H9 (cell line): ENCODE data around the gene STAT3. TPM values are rescaled to one million over a fixed set of nuclear protein-coding genes. Genes with fewer than 3 reads are reported as not detected.

Experiments
- DNase-seq: peaks from one replicate; pipeline ENCODE4 v3.0.0-alpha.2; 2017
- H2AFZ ChIP-seq: one replicate; pipeline ENCODE4 v1.6.1; 2013; ENCODE audit warnings: mild to moderate bottlenecking, low read length, control low read depth, moderate library complexity
- H2AK5ac ChIP-seq: 2 replicates; pipeline ENCODE4 v1.6.1; 2013; ENCODE audit warnings: low read length, control low read depth, mixed read lengths; ENCODE audit not compliant: insufficient read length
- H2BK120ac ChIP-seq: one replicate; pipeline ENCODE4 v1.6.1; 2013; ENCODE audit warnings: low read depth, mild to moderate bottlenecking, low read length, control low read depth, inconsistent platforms; ENCODE audit not compliant: poor library complexity, severe bottlenecking
- H2BK12ac ChIP-seq: 2 replicates; pipeline ENCODE4 v1.6.1; 2013; ENCODE audit warnings: low read length, control low read depth, mixed read lengths, low read depth; ENCODE audit not compliant: insufficient read length
- H2BK15ac ChIP-seq: 2 replicates; pipeline ENCODE4 v1.6.1; 2013; ENCODE audit warnings: low read depth, low read length, control low read depth
- H2BK20ac ChIP-seq: one replicate; pipeline ENCODE4 v1.6.1; 2013; ENCODE audit warnings: low read depth, mild to moderate bottlenecking, low read length, control low read depth, inconsistent platforms; ENCODE audit not compliant: poor library complexity, severe bottlenecking
- H2BK5ac ChIP-seq: 2 replicates; pipeline ENCODE4 v1.6.1; 2013; ENCODE audit warnings: low read length, control low read depth, mixed read lengths; ENCODE audit not compliant: insufficient read length
- H3K14ac ChIP-seq: 2 replicates; pipeline ENCODE4 v1.6.1; 2013; ENCODE audit warnings: low read length, control low read depth; ENCODE audit not compliant: insufficient read depth
- H3K18ac ChIP-seq: 2 replicates; pipeline ENCODE4 v1.6.1; 2013; ENCODE audit warnings: low read depth, mild to moderate bottlenecking, mixed read lengths, low read length, control low read depth; ENCODE audit not compliant: insufficient read length
- H3K23ac ChIP-seq: 2 replicates; pipeline ENCODE4 v1.6.1; 2013; ENCODE audit warnings: low read length, control low read depth, mixed read lengths, low read depth; ENCODE audit not compliant: insufficient read length
- H3K23me2 ChIP-seq: 2 replicates; pipeline ENCODE4 v1.6.1; 2013; ENCODE audit warnings: low read depth, mild to moderate bottlenecking, mixed read lengths, low read length, control low read depth; ENCODE audit not compliant: insufficient read length, poor library complexity, severe bottlenecking
- H3K27ac ChIP-seq: 2 replicates; pipeline ENCODE4 v1.5.1; 2013; ENCODE audit warnings: low read length, control low read depth, mixed read lengths, low read depth; ENCODE audit not compliant: insufficient read length
- H3K27me3 ChIP-seq: 2 replicates; pipeline ENCODE4 v1.6.1; 2013; ENCODE audit warnings: low read length, control low read depth, inconsistent platforms; ENCODE audit not compliant: insufficient read depth
- H3K4ac ChIP-seq: 2 replicates; pipeline ENCODE4 v1.6.1; 2013; ENCODE audit warnings: low read depth, mild to moderate bottlenecking, control low read depth, inconsistent platforms, low read length, moderate library complexity
- H3K4me1 ChIP-seq: 2 replicates; pipeline ENCODE4 v1.6.1; 2013; ENCODE audit warnings: low read length, control low read depth, inconsistent platforms; ENCODE audit not compliant: insufficient read depth
- H3K4me2 ChIP-seq: 2 replicates; pipeline ENCODE4 v1.6.1; 2013; ENCODE audit warnings: low read length, control low read depth, mixed read lengths; ENCODE audit not compliant: insufficient read length, insufficient read depth
- H3K56ac ChIP-seq: 2 replicates; pipeline ENCODE4 v1.6.1; 2013; ENCODE audit warnings: low read depth, mild to moderate bottlenecking, mixed read lengths, low read length, control low read depth; ENCODE audit not compliant: insufficient read length
- H3K79me1 ChIP-seq: 2 replicates; pipeline ENCODE4 v1.6.1; 2013; ENCODE audit warnings: low read depth, mild to moderate bottlenecking, moderate library complexity, low read length, control low read depth, inconsistent platforms; ENCODE audit not compliant: insufficient read depth, poor library complexity, severe bottlenecking
- H3K79me2 ChIP-seq: 2 replicates; pipeline ENCODE4 v1.6.1; 2013; ENCODE audit warnings: low read length, control low read depth, inconsistent platforms; ENCODE audit not compliant: insufficient read depth
- H3K9ac ChIP-seq: 2 replicates; pipeline ENCODE4 v1.6.1; 2013; ENCODE audit warnings: low read length, control low read depth, mixed read lengths; ENCODE audit not compliant: insufficient read length; ENCODE audit errors: extremely low read depth
- H3K9me3 ChIP-seq: one replicate; pipeline ENCODE4 v1.6.1; 2013; ENCODE audit warnings: low read depth, low read length, inconsistent platforms; ENCODE audit not compliant: control insufficient read depth
- H3T11ph ChIP-seq: one replicate; pipeline ENCODE4 v1.6.1; 2013; ENCODE audit warnings: mild to moderate bottlenecking, low read length, control low read depth, inconsistent platforms
- H4K20me1 ChIP-seq: one replicate; pipeline ENCODE4 v1.6.1; 2013; ENCODE audit not compliant: control insufficient read depth, insufficient read length, insufficient read depth
- H4K5ac ChIP-seq: 2 replicates; pipeline ENCODE4 v1.6.1; 2013; ENCODE audit warnings: low read depth, mild to moderate bottlenecking, mixed read lengths, low read length, control low read depth; ENCODE audit not compliant: insufficient read length
- H4K8ac ChIP-seq: replicated peaks from 2 replicates; pipeline ENCODE4 v1.6.1; 2013; ENCODE audit warnings: low read length, control low read depth, mixed read lengths, low read depth; ENCODE audit not compliant: insufficient read length
- H4K91ac ChIP-seq: 2 replicates; pipeline ENCODE4 v1.6.1; 2013; ENCODE audit warnings: low read depth, mild to moderate bottlenecking, moderate library complexity, mixed read lengths, low read length, control low read depth; ENCODE audit not compliant: insufficient read length
- H3K27ac Mint-ChIP-seq, 3 experiments: 2 replicates in 2 of 3; 3 replicates in 1 of 3; pipeline ENCODE4 v1.8.0; 2020 to 2021; ENCODE audit warnings: mixed read lengths in 3 of 3, mild to moderate bottlenecking in 1 of 3, moderate library complexity in 1 of 3
- H3K27me3 Mint-ChIP-seq: 2 replicates; pipeline ENCODE4 v1.8.0; 2021; ENCODE audit warnings: low read depth, mild to moderate bottlenecking, moderate library complexity, mixed read lengths
- H3K36me3 Mint-ChIP-seq, 3 experiments: 2 replicates in 2 of 3; 3 replicates in 1 of 3; pipeline ENCODE4 v1.8.0; 2020 to 2021; ENCODE audit warnings: low read depth in 3 of 3, mixed read lengths in 3 of 3; ENCODE audit not compliant: insufficient read depth in 1 of 3
- H3K4me1 Mint-ChIP-seq, 2 experiments: 2 replicates each; pipeline ENCODE4 v1.8.0; 2020; ENCODE audit warnings: mixed read lengths in 2 of 2
- H3K4me3 Mint-ChIP-seq, 2 experiments: 2 replicates in 1 of 2; 3 replicates in 1 of 2; pipeline ENCODE4 v1.8.0; 2020 to 2021; ENCODE audit warnings: mild to moderate bottlenecking in 2 of 2, mixed read lengths in 2 of 2, moderate library complexity in 1 of 2
- H3K9me3 Mint-ChIP-seq, 2 experiments: 2 replicates in 1 of 2; 3 replicates in 1 of 2; pipeline ENCODE4 v1.8.0; 2020; ENCODE audit warnings: mild to moderate bottlenecking in 2 of 2, mixed read lengths in 2 of 2, moderate library complexity in 1 of 2
- CTCF ChIP-seq: fragments of 200-600 bp; sonication (generic); conservative IDR thresholded peaks from 3 replicates; pipeline ENCODE4 v1.8.0; 2021; ENCODE audit warnings: antibody characterized with exemption, mild to moderate bottlenecking
- whole genome bisulfite sequencing: extraction: QIAGEN DNeasy Blood & Tissue Kit; methylation state at CpG from one replicate; pipeline ENCODE4 v1.1.7; 2013; ENCODE audit warnings: missing lambda C conversion rate, low lambda C conversion rate, mixed read lengths; ENCODE audit not compliant: insufficient read length; ENCODE audit errors: extremely low coverage; 5-methylcytosine and 5-hydroxymethylcytosine counted together
- total RNA-seq: library from RNA; stranded (reverse); gene quantifications from 2 replicates; pipeline ENCODE4 v1.2.1, GENCODE V29; 2021

The STAT3 gene
- total RNA-seq, 1 experiment from 2014 or later, result 83.2 TPM

GRCh38 chr17:42408061-42408460 lies 19.8 kb upstream of the STAT3 start:
- H3K36me3 Mint-ChIP-seq, result peaks cover 2 to 28% (median 21%) of the 10 kb centered on the region in 3 experiments; a peak in 6 of 7 replicates
- Histone ChIP-seq H3K9ac (no peak overlapping the region), H3K4me1 (peaks cover 5% of the 10 kb centered on the region; the same call in 1 of the 2 replicates), H3K27me3 (no peaks in the 10 kb centered on the region), H2BK120ac (no peak overlapping the region), H3K4me2 (no peak overlapping the region), H3K18ac (no peak overlapping the region), H3K56ac (no peak overlapping the region), H4K91ac (no peak overlapping the region), H4K8ac (no peak overlapping the region), H2BK20ac (no peak overlapping the region), H3K23me2 (no peaks in the 10 kb centered on the region), H3T11ph (no peak overlapping the region), H2AFZ (no peak overlapping the region), H3K4ac (no peak overlapping the region), H3K79me2 (no peaks in the 10 kb centered on the region), H4K20me1 (no peaks in the 10 kb centered on the region), H2BK15ac (no peak overlapping the region), H3K9me3 (no peaks in the 10 kb centered on the region), H3K79me1 (no peaks in the 10 kb centered on the region), H3K23ac (no peak overlapping the region), H3K27ac (no peak overlapping the region), H2BK5ac (no peak overlapping the region), H2AK5ac (no peak overlapping the region), H3K14ac (no peak overlapping the region), H4K5ac (no peak overlapping the region), H2BK12ac (no peak overlapping the region)
- WGBS, result no CpG with 5 or more reads among the region's 2 CpGs
- H3K27ac Mint-ChIP-seq, result peak overlapping the region in 2 of 3 experiments; percentile 57 to 87; a peak in 3 of 7 replicates
- no peaks in the 10 kb centered on the region for H3K9me3 Mint-ChIP-seq
- peaks cover 27 to 46% of the 10 kb centered on the region in 2 experiments for H3K4me1 Mint-ChIP-seq
- TF ChIP-seq CTCF, result no peak
- no peak overlapping the region; a peak in 1 of 5 replicates for H3K4me3 Mint-ChIP-seq
- H3K27me3 Mint-ChIP-seq, result no peaks in the 10 kb centered on the region
- DNase-seq, result peak; percentile 70
